ENCODE results near the gene TMEM25.
A peak's percentile ranks its signal among the peaks of the same experiment; 100 is the strongest.

- TF ChIP-seq CTCF (IDR thresholded peaks at IDR 0.05; ENCODE audit: poor library complexity, severe bottlenecking) (no peak), POLR2AphosphoS5 (IDR thresholded peaks at IDR 0.05) (peak; percentile 10), EZH2 (IDR thresholded peaks at IDR 0.05; ENCODE audit: borderline replicate concordance, insufficient read depth, low read length, poor library complexity, severe bottlenecking) (no peak), TAF1 (IDR thresholded peaks at IDR 0.05; ENCODE audit: low read depth) (no peak)
Observed at GRCh38 chr11:118572981-118573550, 42.1 kb downstream of the TMEM25 start.

Data from neural cell (in vitro differentiated cells).